Measurements from ENCODE around the gene TMEM165.

Gene TMEM165

DNA sequence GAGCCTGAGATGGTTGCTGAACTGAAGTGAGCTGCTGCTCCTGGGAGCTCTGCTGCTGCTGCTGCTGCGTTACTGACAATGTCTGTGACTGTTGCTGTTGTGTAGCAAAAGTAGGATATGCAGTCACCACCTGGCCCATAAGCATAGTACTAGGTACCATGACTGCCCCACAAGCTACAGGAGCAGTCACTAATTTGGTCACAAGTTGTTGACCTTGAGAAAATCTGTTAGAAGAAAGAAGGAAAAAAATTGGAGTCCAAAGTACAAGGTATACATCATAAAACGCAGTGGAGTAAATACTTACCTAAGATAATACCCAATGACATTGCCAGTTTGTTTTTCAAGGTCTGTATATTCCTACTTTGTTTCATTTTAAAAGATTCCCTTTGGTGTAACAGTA, 42.6 kb downstream of the TMEM165 start:
- H3K4me1 ChIP-seq (ENCODE audit: control insufficient read depth in 1 of 2, insufficient read depth in 1 of 2, low read depth in 1 of 2, low read length in 1 of 2), result no peaks in the 10 kb centered on the region
- no peaks in the 10 kb centered on the region for H3K27me3 ChIP-seq
- no peak overlapping the region for H3K4me3 ChIP-seq (ENCODE audit: low read depth in 1 of 2, low read length in 1 of 2)
- H3K27ac ChIP-seq, result no peak overlapping the region
- H3K9me3 ChIP-seq, result no peaks in the 10 kb centered on the region
- TF ChIP-seq, protein P1, sequence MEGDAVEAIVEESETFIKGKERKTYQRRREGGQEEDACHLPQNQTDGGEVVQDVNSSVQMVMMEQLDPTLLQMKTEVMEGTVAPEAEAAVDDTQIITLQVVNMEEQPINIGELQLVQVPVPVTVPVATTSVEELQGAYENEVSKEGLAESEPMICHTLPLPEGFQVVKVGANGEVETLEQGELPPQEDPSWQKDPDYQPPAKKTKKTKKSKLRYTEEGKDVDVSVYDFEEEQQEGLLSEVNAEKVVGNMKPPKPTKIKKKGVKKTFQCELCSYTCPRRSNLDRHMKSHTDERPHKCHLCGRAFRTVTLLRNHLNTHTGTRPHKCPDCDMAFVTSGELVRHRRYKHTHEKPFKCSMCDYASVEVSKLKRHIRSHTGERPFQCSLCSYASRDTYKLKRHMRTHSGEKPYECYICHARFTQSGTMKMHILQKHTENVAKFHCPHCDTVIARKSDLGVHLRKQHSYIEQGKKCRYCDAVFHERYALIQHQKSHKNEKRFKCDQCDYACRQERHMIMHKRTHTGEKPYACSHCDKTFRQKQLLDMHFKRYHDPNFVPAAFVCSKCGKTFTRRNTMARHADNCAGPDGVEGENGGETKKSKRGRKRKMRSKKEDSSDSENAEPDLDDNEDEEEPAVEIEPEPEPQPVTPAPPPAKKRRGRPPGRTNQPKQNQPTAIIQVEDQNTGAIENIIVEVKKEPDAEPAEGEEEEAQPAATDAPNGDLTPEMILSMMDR (IDR thresholded peaks at IDR 0.05), result no peak
- H3K36me3 ChIP-seq, result peaks cover 21% of the 10 kb centered on the region

DNA sequence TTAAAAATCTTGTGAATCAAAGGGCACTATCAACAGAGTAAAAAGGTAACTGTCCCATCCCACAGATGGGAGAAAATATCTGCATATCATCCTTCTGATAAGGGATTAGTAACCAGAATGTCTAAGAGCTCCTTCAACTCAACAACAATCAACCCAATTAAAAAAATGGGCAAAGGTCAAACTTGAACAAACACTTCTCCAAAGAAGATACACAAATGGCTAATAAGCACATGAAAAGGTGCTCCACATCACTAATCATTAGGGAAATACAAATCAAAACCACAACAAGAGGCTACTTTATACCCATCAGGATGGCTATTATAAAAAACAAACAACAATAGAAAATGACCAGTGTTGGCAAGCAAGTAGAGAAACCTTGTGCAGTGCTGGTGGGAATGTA, 43.3 kb downstream of the TMEM165 start:
- H3K4me1 ChIP-seq (ENCODE audit: control insufficient read depth in 1 of 2, insufficient read depth in 1 of 2, low read depth in 1 of 2, low read length in 1 of 2), result no peaks in the 10 kb centered on the region
- no peaks in the 10 kb centered on the region for H3K9me3 ChIP-seq
- H3K27me3 ChIP-seq, result no peaks in the 10 kb centered on the region
- peaks cover 14% of the 10 kb centered on the region for H3K36me3 ChIP-seq
- H3K4me3 ChIP-seq (ENCODE audit: low read depth in 1 of 2, low read length in 1 of 2), result no peak overlapping the region
- H3K27ac ChIP-seq, result no peak overlapping the region
- TF ChIP-seq, protein P1 (IDR thresholded peaks at IDR 0.05), result no peak

- Histone ChIP-seq H3K9me3 (no peaks in the 10 kb centered on the region), H3K4me1 (ENCODE audit: control insufficient read depth in 1 of 2, insufficient read depth in 1 of 2, low read depth in 1 of 2, low read length in 1 of 2) (no peaks in the 10 kb centered on the region), H3K4me3 (ENCODE audit: low read depth in 1 of 2, low read length in 1 of 2) (no peak overlapping the region), H3K36me3 (no peaks in the 10 kb centered on the region), H3K27ac (no peak overlapping the region), H3K27me3 (no peaks in the 10 kb centered on the region)
- TF ChIP-seq, protein P1 (IDR thresholded peaks at IDR 0.05), result no peak
Measured at GRCh38 chr4:55440786-55441185, 45.0 kb downstream of the TMEM165 start.

DNA sequence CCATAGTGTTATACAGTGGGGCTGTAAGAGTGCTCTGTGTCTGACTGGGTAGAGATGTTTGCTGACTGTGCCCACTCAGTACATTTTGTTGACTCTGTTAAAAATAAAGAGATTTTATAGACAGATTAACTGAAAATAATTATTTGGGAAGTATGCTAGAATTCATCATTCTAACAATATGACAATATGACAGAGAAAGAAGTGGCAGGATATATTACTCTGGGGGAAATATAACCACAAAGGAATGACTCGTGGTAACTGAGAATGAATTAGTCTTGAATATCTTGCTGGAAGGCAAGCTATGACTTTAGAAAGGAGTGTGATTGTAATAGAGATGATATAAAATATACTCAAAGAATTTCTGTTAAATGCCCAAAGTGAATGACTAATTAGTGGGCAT, 46.8 kb downstream of the TMEM165 start:
- H3K36me3 ChIP-seq, result no peaks in the 10 kb centered on the region
- TF ChIP-seq, protein P1 (IDR thresholded peaks at IDR 0.05), result no peak
- no peaks in the 10 kb centered on the region for H3K9me3 ChIP-seq
- H3K4me3 ChIP-seq (ENCODE audit: low read depth in 1 of 2, low read length in 1 of 2), result no peak overlapping the region
- H3K27me3 ChIP-seq, result no peaks in the 10 kb centered on the region
- no peak overlapping the region for H3K27ac ChIP-seq
- peaks cover 3 to 6% of the 10 kb centered on the region in 2 experiments for H3K4me1 ChIP-seq (ENCODE audit: control insufficient read depth in 1 of 2, insufficient read depth in 1 of 2, low read depth in 1 of 2, low read length in 1 of 2)

GRCh38 chr4:55444827-55445226, 49.1 kb downstream of the TMEM165 start:
- TF ChIP-seq, protein P1 (IDR thresholded peaks at IDR 0.05), result no peak
- Histone ChIP-seq H3K27me3 (no peaks in the 10 kb centered on the region), H3K9me3 (no peaks in the 10 kb centered on the region), H3K4me1 (ENCODE audit: control insufficient read depth in 1 of 2, insufficient read depth in 1 of 2, low read depth in 1 of 2, low read length in 1 of 2) (peaks cover 3 to 6% of the 10 kb centered on the region in 2 experiments), H3K4me3 (ENCODE audit: low read depth in 1 of 2, low read length in 1 of 2) (no peak overlapping the region), H3K27ac (no peak overlapping the region), H3K36me3 (no peaks in the 10 kb centered on the region)

Data from neutrophil (primary cell).